Mesothelial cell of epicardium (in vitro differentiated cells): Measurements from ENCODE around the gene OR1F1. TPM values are rescaled to one million over a fixed set of nuclear protein-coding genes. Genes with fewer than 3 reads are reported as not detected.

Source experiments
- DNase-seq, 2 experiments: peaks; one replicate each; pipeline ENCODE4 v3.0.0; 2021; ENCODE audit warnings: low spot score in 2 of 2; ENCODE audit not compliant: unreplicated experiment in 2 of 2
- H3K27ac Mint-ChIP-seq: 2 replicates; pipeline ENCODE4 v1.8.0; 2021; ENCODE audit warnings: mixed read lengths
- H3K27me3 Mint-ChIP-seq: 2 replicates; pipeline ENCODE4 v1.8.0; 2021; ENCODE audit warnings: low read depth, mixed read lengths
- H3K36me3 Mint-ChIP-seq: 2 replicates; pipeline ENCODE4 v1.8.0; 2021; ENCODE audit warnings: mixed read lengths
- H3K4me1 Mint-ChIP-seq: 2 replicates; pipeline ENCODE4 v1.8.0; 2021; ENCODE audit warnings: mixed read lengths
- H3K4me3 Mint-ChIP-seq: 2 replicates; pipeline ENCODE4 v1.8.0; 2021; ENCODE audit warnings: mild to moderate bottlenecking, moderate library complexity, mixed read lengths
- H3K9me3 Mint-ChIP-seq: 2 replicates; pipeline ENCODE4 v1.8.0; 2021; ENCODE audit warnings: mixed read lengths
- total RNA-seq: library from RNA; stranded (reverse); gene quantifications from 3 replicates; pipeline ENCODE4 v1.2.1, GENCODE V29; 2021
- TF ChIP-seq, protein P1 (sequence below): fragments of 200-600 bp; sonication (generic); IDR thresholded peaks from one replicate; pipeline ENCODE4 v1.5.0; 2021; ENCODE audit warnings: antibody characterized with exemption; ENCODE audit not compliant: unreplicated experiment

OR1F1 gene
- total RNA-seq, 1 donor from 2014 or later, result not detected

DNA sequence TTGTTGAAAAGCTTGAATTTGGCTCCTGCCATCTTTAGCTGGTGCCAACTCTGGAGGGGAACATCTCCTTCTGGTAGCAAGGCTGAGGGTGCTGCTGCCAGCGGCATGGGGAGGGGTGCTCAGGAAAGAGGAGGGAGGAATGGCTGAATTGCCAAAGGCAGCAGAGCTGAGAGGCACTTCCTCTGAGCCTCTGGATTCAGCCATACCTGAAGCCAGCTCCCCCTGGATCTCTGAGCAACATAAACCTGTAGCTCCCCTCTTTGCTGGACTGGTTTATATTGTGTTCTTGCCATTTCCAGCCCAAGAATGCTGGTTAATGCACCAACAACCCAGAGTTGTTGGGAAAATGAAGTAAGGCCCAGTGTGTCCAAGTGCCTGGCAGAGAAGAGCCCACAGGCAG is 61.0 kb downstream of the OR1F1 start:
- DNase-seq, result no peak
- Mint-ChIP-seq H3K27me3 (peaks cover 12% of the 10 kb centered on the region), H3K4me1 (no peaks in the 10 kb centered on the region), H3K27ac (no peak overlapping the region), H3K36me3 (no peaks in the 10 kb centered on the region), H3K9me3 (peaks cover 5% of the 10 kb centered on the region), H3K4me3 (no peak overlapping the region)
- TF ChIP-seq, protein P1, sequence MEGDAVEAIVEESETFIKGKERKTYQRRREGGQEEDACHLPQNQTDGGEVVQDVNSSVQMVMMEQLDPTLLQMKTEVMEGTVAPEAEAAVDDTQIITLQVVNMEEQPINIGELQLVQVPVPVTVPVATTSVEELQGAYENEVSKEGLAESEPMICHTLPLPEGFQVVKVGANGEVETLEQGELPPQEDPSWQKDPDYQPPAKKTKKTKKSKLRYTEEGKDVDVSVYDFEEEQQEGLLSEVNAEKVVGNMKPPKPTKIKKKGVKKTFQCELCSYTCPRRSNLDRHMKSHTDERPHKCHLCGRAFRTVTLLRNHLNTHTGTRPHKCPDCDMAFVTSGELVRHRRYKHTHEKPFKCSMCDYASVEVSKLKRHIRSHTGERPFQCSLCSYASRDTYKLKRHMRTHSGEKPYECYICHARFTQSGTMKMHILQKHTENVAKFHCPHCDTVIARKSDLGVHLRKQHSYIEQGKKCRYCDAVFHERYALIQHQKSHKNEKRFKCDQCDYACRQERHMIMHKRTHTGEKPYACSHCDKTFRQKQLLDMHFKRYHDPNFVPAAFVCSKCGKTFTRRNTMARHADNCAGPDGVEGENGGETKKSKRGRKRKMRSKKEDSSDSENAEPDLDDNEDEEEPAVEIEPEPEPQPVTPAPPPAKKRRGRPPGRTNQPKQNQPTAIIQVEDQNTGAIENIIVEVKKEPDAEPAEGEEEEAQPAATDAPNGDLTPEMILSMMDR, result no peak

DNA sequence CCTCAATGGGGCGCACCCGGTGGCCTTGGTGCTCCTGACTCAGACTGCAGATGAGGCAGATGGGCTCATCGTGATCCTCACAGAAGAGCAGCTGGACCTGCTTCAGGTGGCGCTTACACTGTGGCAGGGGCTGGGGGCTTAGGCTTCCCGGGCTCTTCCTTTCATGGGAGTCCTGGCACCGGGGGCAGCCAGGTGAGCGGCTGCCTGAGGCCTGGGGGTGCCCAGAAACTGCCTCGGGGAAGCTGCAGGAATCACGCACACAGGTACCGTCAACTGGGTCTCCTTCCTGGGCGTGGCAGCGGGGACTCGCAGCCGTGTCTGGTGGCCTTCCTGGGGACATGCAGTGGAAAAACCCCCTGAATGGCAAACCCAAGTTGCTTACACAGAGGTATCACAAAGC is 61.4 kb downstream of the OR1F1 start:
- Mint-ChIP-seq H3K4me1 (no peaks in the 10 kb centered on the region), H3K36me3 (no peaks in the 10 kb centered on the region), H3K9me3 (peaks cover 5% of the 10 kb centered on the region), H3K27me3 (peaks cover 12% of the 10 kb centered on the region), H3K4me3 (no peak overlapping the region), H3K27ac (no peak overlapping the region)
- DNase-seq, result no peak
- TF ChIP-seq, protein P1, result no peak

DNA sequence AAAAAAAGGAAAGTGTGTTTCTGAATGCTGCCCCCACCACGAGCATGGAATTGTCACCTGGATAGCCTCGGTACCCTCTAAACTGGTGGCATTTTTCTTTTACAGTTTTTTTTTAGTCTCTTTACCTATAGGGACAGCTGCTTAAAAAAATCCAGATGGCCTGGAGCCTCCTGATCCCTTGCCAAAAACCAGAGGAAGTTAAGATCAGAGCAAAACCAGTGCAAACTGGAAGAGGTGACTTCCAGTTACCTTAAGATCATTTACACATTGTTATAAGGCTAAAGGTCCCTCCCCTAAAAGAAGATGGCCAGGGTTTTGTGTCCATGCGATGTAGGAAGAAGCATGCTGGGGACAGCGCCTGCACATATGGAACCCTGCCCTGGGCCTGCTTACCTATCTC is 65.0 kb downstream of the OR1F1 start:
- peaks cover 5% of the 10 kb centered on the region for H3K9me3 Mint-ChIP-seq
- H3K27ac Mint-ChIP-seq, result no peak overlapping the region
- no peaks in the 10 kb centered on the region for H3K36me3 Mint-ChIP-seq

DNA sequence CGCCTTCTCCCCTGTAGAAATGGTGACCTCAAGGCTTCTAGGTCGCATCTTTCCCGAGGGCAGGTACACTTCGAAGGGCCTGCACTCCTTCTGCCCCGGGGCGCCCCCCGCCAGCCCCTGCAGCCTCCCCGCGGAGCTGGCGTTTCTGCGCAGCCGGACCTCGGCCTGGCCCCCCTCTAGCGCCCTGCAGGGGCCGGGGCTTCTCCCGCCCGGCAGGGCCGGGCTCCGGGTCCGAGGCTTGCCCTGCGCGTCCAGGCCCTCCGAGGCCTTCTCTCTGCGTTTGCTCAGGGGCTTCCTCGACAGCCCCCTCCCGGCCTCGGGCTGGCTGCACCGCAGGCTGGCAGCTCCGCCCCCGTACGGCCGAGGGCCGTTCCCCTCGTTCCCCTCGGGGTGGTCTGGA is 66.3 kb downstream of the OR1F1 start:
- H3K27me3 Mint-ChIP-seq, result peaks cover 19% of the 10 kb centered on the region
- H3K9me3 Mint-ChIP-seq, result peaks cover 5% of the 10 kb centered on the region
- H3K27ac Mint-ChIP-seq, result no peak overlapping the region
- H3K36me3 Mint-ChIP-seq, result no peaks in the 10 kb centered on the region
- H3K4me1 Mint-ChIP-seq, result no peaks in the 10 kb centered on the region
- TF ChIP-seq, protein P1, result no peak
- DNase-seq, result no peak
- H3K4me3 Mint-ChIP-seq, result no peak overlapping the region

More for the DNA sequence above, 65.0 kb downstream of the OR1F1 start:
- TF ChIP-seq, protein P1, result no peak
- Mint-ChIP-seq H3K27me3 (peaks cover 14% of the 10 kb centered on the region), H3K4me3 (no peak overlapping the region), H3K4me1 (no peaks in the 10 kb centered on the region)
- no peak for DNase-seq

Other genes starting within 250 kb of the OR1F1 start
- 27.3 to 30.5 TPM (median 29.1 TPM) in 3 replicates for gene KREMEN2, start 223.9 kb upstream of the OR1F1 start, total RNA-seq
- gene PAQR4, start 218.9 kb upstream of the OR1F1 start, total RNA-seq, result 8.1 to 10.1 TPM (median 8.9 TPM) in 3 replicates
- gene PKMYT1, start 207.8 kb upstream of the OR1F1 start, total RNA-seq, result 21.1 to 22.0 TPM (median 21.8 TPM) in 3 replicates
- 5.4 to 5.7 TPM (median 5.4 TPM) in 3 replicates for gene CLDN9, start 175.3 kb upstream of the OR1F1 start, total RNA-seq
- gene CLDN6, start 170.0 kb upstream of the OR1F1 start, total RNA-seq, result 257 to 267 TPM (median 260 TPM) in 3 replicates
- 44.6 to 45.5 TPM (median 45.1 TPM) in 3 replicates for gene TNFRSF12A, start 167.8 kb upstream of the OR1F1 start, total RNA-seq
- gene HCFC1R1, start 164.3 kb upstream of the OR1F1 start, total RNA-seq, result 64.0 to 68.5 TPM (median 65.7 TPM) in 3 replicates
- 59.8 to 62.4 TPM (median 60.2 TPM) in 3 replicates for gene THOC6, start 164.2 kb upstream of the OR1F1 start, total RNA-seq
- gene BICDL2, start 151.3 kb upstream of the OR1F1 start, total RNA-seq, result 4.5 to 5.8 TPM (median 5.1 TPM) in 3 replicates
- 0.09 to 0.16 TPM (median 0.11 TPM) in 3 replicates for gene MMP25, start 141.6 kb upstream of the OR1F1 start, total RNA-seq
- 4.9 to 6.0 TPM (median 5.5 TPM) in 3 replicates for gene IL32, start 122.6 kb upstream of the OR1F1 start, total RNA-seq
- gene ZSCAN10, start 88.9 kb upstream of the OR1F1 start, total RNA-seq, result 0.09 to 0.42 TPM in 2 of 3 replicates, not detected in the other
- gene ZNF205, start 75.6 kb upstream of the OR1F1 start, total RNA-seq, result 15.4 to 16.7 TPM (median 16.0 TPM) in 3 replicates
- 12.2 to 13.4 TPM (median 12.7 TPM) in 3 replicates for gene ZNF213, start 53.2 kb upstream of the OR1F1 start, total RNA-seq
- gene ZNF200, start 47.0 kb downstream of the OR1F1 start, total RNA-seq, result 8.0 to 8.6 TPM (median 8.3 TPM) in 3 replicates
- gene MEFV, start 68.4 kb downstream of the OR1F1 start, total RNA-seq, result 0.20 TPM in 1 of 3 replicates, not detected in the others
- 43.5 to 45.5 TPM (median 44.9 TPM) in 3 replicates for gene ZNF263, start 95.3 kb downstream of the OR1F1 start, total RNA-seq
- gene TIGD7, start 117.2 kb downstream of the OR1F1 start, total RNA-seq, result 6.9 to 8.1 TPM (median 7.6 TPM) in 3 replicates
- 51.3 to 53.4 TPM (median 51.7 TPM) in 3 replicates for gene ZNF75A, start 117.3 kb downstream of the OR1F1 start, total RNA-seq
- gene OR2C1, start 167.7 kb downstream of the OR1F1 start, total RNA-seq, result 0.35 to 0.63 TPM (median 0.47 TPM) in 3 replicates
- gene ZSCAN32, start 212.8 kb downstream of the OR1F1 start, total RNA-seq, result 18.4 to 19.7 TPM (median 18.9 TPM) in 3 replicates
- 18.1 to 19.3 TPM (median 19.3 TPM) in 3 replicates for gene ZNF174, start 213.0 kb downstream of the OR1F1 start, total RNA-seq